Suprapubic skin (tissue), 4 donors: ENCODE measurements around the gene RGS1. TPM values are rescaled to one million over a fixed set of nuclear protein-coding genes. Genes with fewer than 3 reads are reported as not detected.
A peak's percentile ranks its signal among the peaks of the same experiment; 100 is the strongest.
"Not testable (repeated sequence)": the region's sequence is repeated elsewhere in the genome, so short reads cannot be mapped to it uniquely, and the experiment has no call there.

ENCODE experiments used
- DNase-seq, 2 donors: peaks; one replicate each; pipeline ENCODE4 v3.0.0-alpha.2; 2019; ENCODE audit warnings: low spot score in 2 of 2
- H3K27ac ChIP-seq: fragments of 200-600 bp; sonication (generic); one replicate; pipeline ENCODE4 v1.5.1; 2019
- H3K27me3 ChIP-seq: fragments of 200-600 bp; sonication (generic); one replicate; pipeline ENCODE4 v1.5.1; 2019
- H3K36me3 ChIP-seq: fragments of 200-600 bp; sonication (generic); one replicate; pipeline ENCODE4 v1.5.1; 2019
- H3K4me1 ChIP-seq: fragments of 200-600 bp; sonication (generic); one replicate; pipeline ENCODE4 v1.5.1; 2019
- H3K4me3 ChIP-seq: fragments of 200-600 bp; sonication (generic); one replicate; pipeline ENCODE4 v1.5.1; 2019; ENCODE audit warnings: mild to moderate bottlenecking
- H3K9me3 ChIP-seq: fragments of 200-600 bp; sonication (generic); one replicate; pipeline ENCODE4 v1.5.1; 2019
- EP300 ChIP-seq: sonication (generic); formaldehyde crosslinking; IDR thresholded peaks from one replicate; pipeline ENCODE4 v1.6.1; 2017; ENCODE audit warnings: antibody characterized with exemption
- POLR2A ChIP-seq, 2 donors: fragments of 450-650 bp; IDR thresholded peaks; one replicate each; pipeline ENCODE4 v1.6.1; 2017; ENCODE audit warnings: antibody characterized with exemption in 2 of 2, mild to moderate bottlenecking in 2 of 2, moderate library complexity in 2 of 2
- POLR2AphosphoS5 ChIP-seq, 3 donors: sonication (generic); formaldehyde crosslinking; IDR thresholded peaks; one replicate each; pipeline ENCODE4 v1.6.1; 2017; ENCODE audit warnings: antibody characterized with exemption in 3 of 3
- WGBS: methylation state at CpG from one replicate; pipeline ENCODE4 v1.1.5; 2018; 5-methylcytosine and 5-hydroxymethylcytosine counted together
- total RNA-seq, 4 donors: library from RNA; depleted of rRNA; stranded (reverse); fragments of >200 nt; gene quantifications; one replicate each; pipeline ENCODE4 v1.1.0, GENCODE V29; 2016
- TF ChIP-seq, protein P1 (sequence below), 2 donors: fragments of 200-600 bp in 1 of 2; fragments of 450-650 bp in 1 of 2; sonication (generic) in 1 of 2; IDR thresholded peaks; one replicate each; pipeline ENCODE4 v1.5.1; 2016 to 2019; ENCODE audit warnings: antibody characterized with exemption in 2 of 2, mild to moderate bottlenecking in 1 of 2, moderate library complexity in 1 of 2

RGS1 gene
- total RNA-seq, 4 donors from 2014 or later: 5.3 to 20.8 (median 13.8) TPM

DNA sequence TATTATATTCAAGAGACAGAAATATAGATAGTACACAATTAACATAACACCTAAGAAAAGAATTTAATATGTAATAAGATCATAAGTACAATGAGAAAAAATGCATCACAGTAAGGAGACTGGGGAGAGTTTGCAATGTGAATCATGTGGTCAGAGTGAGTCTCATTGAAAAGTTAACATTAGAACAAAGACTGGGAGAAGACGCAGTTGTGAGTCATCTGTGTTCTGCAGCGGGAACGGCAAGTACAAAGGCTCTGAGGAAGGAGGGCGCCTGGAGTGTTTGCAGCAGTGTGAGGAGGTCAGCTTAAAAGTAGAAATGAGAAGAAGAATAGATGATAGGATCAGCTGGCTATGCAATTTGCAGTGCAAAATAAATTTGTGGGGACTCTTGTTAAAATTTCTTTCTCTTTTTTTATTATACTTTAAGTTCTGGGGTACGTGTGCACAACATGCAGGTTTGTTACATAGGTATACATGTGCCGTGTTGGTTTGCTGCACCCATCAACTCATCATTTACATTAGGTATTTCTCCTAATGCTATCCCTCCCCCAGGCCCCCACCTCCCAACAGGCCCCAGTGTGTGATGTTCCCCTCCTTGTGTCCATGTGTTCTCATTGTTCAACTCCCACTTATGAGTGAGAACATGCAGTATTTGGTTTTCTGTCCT, 44.4 kb upstream of the RGS1 start:
- not testable (repeated sequence) for H3K36me3 ChIP-seq, H3K27ac ChIP-seq, H3K4me1 ChIP-seq, H3K27me3 ChIP-seq, H3K9me3 ChIP-seq, H3K4me3 ChIP-seq
- DNase-seq: peak in 1 of 2 donors; percentile 70
- peak; percentile 65 for TF ChIP-seq EP300
- WGBS: 71% methylated on average over 6 of the region's 6 CpGs

DNA sequence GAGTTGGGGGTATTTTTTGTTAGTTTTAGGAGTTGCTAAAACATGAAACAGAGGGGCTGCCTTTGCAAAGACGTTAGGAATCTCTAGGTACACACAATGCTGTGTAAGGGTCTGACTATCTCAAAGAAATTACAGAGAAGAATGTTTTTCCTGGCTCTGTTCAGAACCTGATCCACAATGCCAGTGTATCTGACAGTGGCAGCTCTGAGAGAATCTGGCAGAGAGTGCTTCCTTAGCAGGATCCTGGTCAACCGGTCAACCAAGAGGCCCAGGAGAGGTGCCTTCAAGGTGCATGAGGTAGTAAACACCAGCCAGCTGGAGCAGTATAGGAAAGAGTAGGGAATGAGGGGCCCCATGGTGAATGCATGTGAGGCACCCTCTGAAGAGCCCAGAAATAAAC, 40.9 kb upstream of the RGS1 start:
- Histone ChIP-seq H3K27me3 (no peaks in the 10 kb centered on the region), H3K27ac (no peak overlapping the region), H3K4me3 (no peak overlapping the region), H3K4me1 (peaks cover 14% of the 10 kb centered on the region), H3K9me3 (no peaks in the 10 kb centered on the region), H3K36me3 (no peaks in the 10 kb centered on the region)
- no peak for DNase-seq
- WGBS: 55% methylated on average over 2 of the region's 2 CpGs
- TF ChIP-seq POLR2AphosphoS5 (IDR thresholded peaks at IDR 0.05) (no peak), EP300 (no peak), POLR2A (IDR thresholded peaks at IDR 0.05) (no peak)
- TF ChIP-seq, protein P1, sequence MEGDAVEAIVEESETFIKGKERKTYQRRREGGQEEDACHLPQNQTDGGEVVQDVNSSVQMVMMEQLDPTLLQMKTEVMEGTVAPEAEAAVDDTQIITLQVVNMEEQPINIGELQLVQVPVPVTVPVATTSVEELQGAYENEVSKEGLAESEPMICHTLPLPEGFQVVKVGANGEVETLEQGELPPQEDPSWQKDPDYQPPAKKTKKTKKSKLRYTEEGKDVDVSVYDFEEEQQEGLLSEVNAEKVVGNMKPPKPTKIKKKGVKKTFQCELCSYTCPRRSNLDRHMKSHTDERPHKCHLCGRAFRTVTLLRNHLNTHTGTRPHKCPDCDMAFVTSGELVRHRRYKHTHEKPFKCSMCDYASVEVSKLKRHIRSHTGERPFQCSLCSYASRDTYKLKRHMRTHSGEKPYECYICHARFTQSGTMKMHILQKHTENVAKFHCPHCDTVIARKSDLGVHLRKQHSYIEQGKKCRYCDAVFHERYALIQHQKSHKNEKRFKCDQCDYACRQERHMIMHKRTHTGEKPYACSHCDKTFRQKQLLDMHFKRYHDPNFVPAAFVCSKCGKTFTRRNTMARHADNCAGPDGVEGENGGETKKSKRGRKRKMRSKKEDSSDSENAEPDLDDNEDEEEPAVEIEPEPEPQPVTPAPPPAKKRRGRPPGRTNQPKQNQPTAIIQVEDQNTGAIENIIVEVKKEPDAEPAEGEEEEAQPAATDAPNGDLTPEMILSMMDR (IDR thresholded peaks at IDR 0.05): no peak

DNA sequence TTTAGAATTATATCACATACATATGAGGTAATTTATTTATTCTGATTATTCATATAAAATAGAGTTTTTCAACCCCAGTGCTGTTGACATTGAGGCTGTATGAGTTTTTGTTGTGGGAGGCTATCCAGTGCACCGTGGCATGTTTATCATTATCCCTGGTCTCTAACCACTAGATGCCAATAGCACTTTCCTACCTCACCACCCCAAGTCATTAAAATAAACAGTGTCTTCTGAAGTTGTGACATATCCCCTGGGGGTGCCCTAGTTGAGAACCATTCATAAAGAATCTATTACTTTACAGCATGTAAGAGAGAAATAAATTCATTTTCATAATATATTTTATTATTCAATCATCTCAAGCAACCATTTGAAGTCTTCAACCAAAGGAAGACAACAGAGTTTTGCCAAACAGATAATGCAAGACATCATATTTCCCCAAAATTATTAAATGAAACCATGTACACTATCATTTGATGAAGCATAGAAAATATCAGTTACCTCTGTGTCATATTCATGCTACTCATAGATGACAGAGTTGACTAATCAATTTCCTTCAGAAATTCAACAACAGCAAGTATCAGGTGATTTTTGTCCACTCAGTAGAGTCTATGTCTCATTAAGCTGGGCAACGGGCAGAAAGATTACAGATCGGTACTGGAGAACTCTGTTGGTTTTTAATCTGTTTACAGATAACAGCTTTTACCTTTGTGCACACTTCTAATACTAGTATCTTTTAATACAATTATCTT, 39.5 kb upstream of the RGS1 start:
- Histone ChIP-seq H3K4me1 (peaks cover 21% of the 10 kb centered on the region), H3K27me3 (no peaks in the 10 kb centered on the region), H3K4me3 (no peak overlapping the region), H3K27ac (no peak overlapping the region), H3K9me3 (no peaks in the 10 kb centered on the region), H3K36me3 (no peaks in the 10 kb centered on the region)
- TF ChIP-seq EP300 (no peak), POLR2AphosphoS5 (IDR thresholded peaks at IDR 0.05) (no peak)
- no peak for DNase-seq
- 79% methylated on average over 3 of the region's 3 CpGs for WGBS

DNA sequence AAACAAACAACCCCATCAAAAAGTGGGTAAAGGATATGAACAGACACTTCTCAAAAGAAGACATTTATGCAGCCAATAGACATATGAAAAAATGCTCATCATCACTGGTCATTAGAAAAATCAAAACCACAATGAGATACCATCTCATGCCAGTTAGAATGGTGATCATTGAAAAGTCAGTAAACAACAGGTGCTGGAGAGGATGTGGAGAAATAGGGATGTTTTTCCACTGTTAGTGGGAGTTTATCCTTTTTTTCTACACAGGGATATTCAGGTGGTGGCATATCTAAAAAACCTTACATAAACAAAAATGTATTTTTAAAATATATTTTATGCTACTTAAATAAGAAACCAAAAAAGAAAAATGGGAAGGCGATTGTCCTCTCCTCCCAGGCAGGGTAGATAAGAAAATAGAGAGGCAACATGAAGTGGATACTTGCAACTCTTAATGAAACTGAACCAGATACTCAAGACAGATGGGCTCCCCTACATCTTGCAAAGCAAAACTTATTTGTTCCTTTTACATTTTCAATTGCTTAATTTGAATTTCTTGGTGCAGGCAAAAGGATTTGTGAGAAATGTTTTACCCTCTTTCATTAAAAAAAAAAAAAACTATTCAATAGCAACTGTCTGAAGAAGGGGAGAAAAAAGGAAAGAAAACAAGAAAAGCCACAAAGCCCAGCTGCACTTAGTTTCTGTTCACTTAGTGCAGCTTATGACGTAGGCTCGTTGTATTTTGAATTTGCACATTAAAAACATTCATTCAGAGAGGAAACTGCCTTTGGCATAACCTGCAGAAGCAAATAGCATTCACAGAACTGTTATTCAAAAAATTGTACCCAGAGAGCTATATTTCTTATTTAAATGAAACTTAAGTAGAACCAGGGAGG, 36.9 kb upstream of the RGS1 start:
- TF ChIP-seq, protein P1 (IDR thresholded peaks at IDR 0.05): no peak
- TF ChIP-seq POLR2AphosphoS5 (IDR thresholded peaks at IDR 0.05) (no peak), POLR2A (IDR thresholded peaks at IDR 0.05) (no peak), EP300 (no peak)
- DNase-seq: no peak
- Histone ChIP-seq H3K4me1 (peaks cover 21% of the 10 kb centered on the region), H3K36me3 (no peaks in the 10 kb centered on the region), H3K27me3 (no peaks in the 10 kb centered on the region), H3K27ac (peak overlapping the region; percentile 76), H3K9me3 (no peaks in the 10 kb centered on the region), H3K4me3 (no peak overlapping the region)
- WGBS: 36% methylated on average over 3 of the region's 3 CpGs

DNA sequence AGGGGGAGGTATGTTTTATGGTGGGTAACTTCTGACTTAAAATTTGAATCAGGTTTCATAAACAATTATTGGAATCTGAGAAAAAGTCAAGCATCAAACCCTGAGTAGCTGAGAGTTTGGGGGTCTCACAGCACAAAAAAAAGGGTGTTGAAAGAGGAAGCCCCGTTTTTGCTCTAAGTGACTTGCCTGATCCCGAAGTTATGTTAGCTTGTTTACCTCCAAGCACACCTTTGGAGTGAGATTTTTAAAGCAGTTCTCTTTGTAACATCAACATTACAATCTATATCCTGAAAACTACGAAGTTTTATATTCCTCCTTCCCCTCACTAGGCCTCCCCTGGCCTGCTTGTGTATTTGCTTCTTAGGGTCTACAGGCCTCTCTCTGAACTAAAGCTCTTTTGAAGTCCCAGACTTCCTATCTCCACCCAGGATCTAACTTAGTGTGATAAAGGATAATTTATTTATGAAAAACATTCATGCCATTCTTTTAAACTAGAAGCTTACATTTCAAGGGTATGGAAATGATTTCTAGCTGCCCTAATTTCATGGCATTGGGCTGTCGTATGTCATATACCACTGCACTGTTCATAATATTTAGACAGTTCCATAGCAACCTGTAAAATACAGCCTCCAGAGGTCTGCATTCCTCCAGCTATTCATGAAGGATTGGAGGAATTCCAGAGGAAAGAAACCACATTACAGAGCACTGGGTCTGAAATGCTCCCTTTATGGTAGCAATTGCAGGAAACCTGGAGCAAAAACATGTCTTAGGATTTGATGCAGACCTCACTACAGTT, 36.1 kb upstream of the RGS1 start:
- peaks cover 21% of the 10 kb centered on the region for H3K4me1 ChIP-seq
- 15% methylated on average over 4 of the region's 4 CpGs for WGBS
- no peak for DNase-seq

DNA sequence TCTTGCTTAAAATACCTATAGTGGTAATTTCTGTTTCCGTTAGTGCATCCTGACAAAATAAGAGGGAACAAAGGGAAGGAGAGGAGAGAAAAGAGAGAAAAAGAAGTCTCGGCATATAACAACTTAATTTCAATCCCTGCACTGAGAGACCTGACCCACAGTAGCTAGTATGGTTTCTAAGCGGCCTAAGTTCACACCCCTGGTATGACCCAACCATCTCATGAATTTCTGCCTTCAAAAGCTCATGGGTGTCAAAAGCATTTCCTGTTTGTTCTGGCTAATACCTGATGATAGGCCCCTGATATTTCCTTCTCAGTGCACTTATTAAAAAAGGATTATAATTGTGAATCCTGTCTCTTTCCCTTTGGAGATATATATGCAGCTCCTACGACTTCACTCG, 32.1 kb upstream of the RGS1 start:
- 96% methylated on average over 5 of the region's 5 CpGs for WGBS
- Histone ChIP-seq H3K27me3 (no peaks in the 10 kb centered on the region), H3K9me3 (no peaks in the 10 kb centered on the region)

More for the DNA sequence above, 36.1 kb upstream of the RGS1 start:
- H3K36me3 ChIP-seq: no peaks in the 10 kb centered on the region
- H3K4me3 ChIP-seq: no peak overlapping the region
- TF ChIP-seq EP300 (no peak), POLR2A (IDR thresholded peaks at IDR 0.05) (no peak), POLR2AphosphoS5 (IDR thresholded peaks at IDR 0.05) (no peak)
- H3K27me3 ChIP-seq: no peaks in the 10 kb centered on the region
- no peaks in the 10 kb centered on the region for H3K9me3 ChIP-seq
- H3K27ac ChIP-seq: peak overlapping the region; percentile 76

More for the DNA sequence above, 32.1 kb upstream of the RGS1 start:
- no peak for DNase-seq
- Histone ChIP-seq H3K36me3 (no peaks in the 10 kb centered on the region), H3K27ac (no peak overlapping the region), H3K4me1 (peaks cover 27% of the 10 kb centered on the region), H3K4me3 (no peak overlapping the region)
- TF ChIP-seq, protein P1 (IDR thresholded peaks at IDR 0.05): no peak
- TF ChIP-seq EP300: no peak
- TF ChIP-seq POLR2AphosphoS5 (IDR thresholded peaks at IDR 0.05): no peak
- no peak for TF ChIP-seq POLR2A (IDR thresholded peaks at IDR 0.05)
